GM23338 (cell line): Measurements from ENCODE around the gene SLC23A3.

Experiments
- CREB1 ChIP-seq: fragments of 250-450 bp; sonication (Bioruptor Pico); IDR thresholded peaks from 2 replicates; pipeline ENCODE4 v1.5.0; 2020; ENCODE audit warnings: low read depth, mild to moderate bottlenecking, moderate library complexity
- EZH2 ChIP-seq: fragments of 200-600 bp; sonication (generic); IDR thresholded peaks from one replicate; pipeline ENCODE4 v1.8.0; 2017; ENCODE audit warnings: antibody characterized with exemption, mild to moderate bottlenecking, low read depth; ENCODE audit not compliant: unreplicated experiment
- EZH2phosphoT487 ChIP-seq: fragments of 200-600 bp; sonication (generic); IDR thresholded peaks from one replicate; pipeline ENCODE4 v1.8.1; 2018; ENCODE audit warnings: antibody characterized with exemption; ENCODE audit not compliant: unreplicated experiment
- JUNB ChIP-seq: IDR thresholded peaks from one replicate; pipeline ENCODE4 v1.6.1; 2016; ENCODE audit warnings: antibody characterized with exemption; ENCODE audit not compliant: unreplicated experiment
- NANOG ChIP-seq: IDR thresholded peaks from 2 replicates; pipeline ENCODE4 v1.6.1; 2016; ENCODE audit warnings: antibody characterized with exemption, borderline replicate concordance
- POLR2AphosphoS5 ChIP-seq: IDR thresholded peaks from 2 replicates; pipeline ENCODE4 v1.6.1; 2016; ENCODE audit warnings: antibody characterized with exemption, low read depth
- STAT1 ChIP-seq: IDR thresholded peaks from one replicate; pipeline ENCODE4 v1.6.1; 2016; ENCODE audit warnings: antibody characterized with exemption; ENCODE audit not compliant: unreplicated experiment
- ZNF331 ChIP-seq: fragments of 250-450 bp; sonication (Bioruptor Pico); IDR thresholded peaks from 2 replicates; pipeline ENCODE4 v1.5.0; 2020; ENCODE audit warnings: low read depth, mild to moderate bottlenecking, moderate library complexity
- TF ChIP-seq, protein P1 (sequence below), 2 experiments: fragments of 200-600 bp in 1 of 2; sonication (generic) in 1 of 2; conservative IDR thresholded peaks; 2 replicates each; pipeline versions ENCODE4 v1.5.1 to v1.6.1; 2016 to 2017; ENCODE audit warnings: antibody characterized with exemption in 2 of 2, low read depth in 2 of 2, mild to moderate bottlenecking in 2 of 2, moderate library complexity in 1 of 2
- TF ChIP-seq, protein P2 (sequence below): fragments of 250-450 bp; sonication (Bioruptor Pico); IDR thresholded peaks from 2 replicates; pipeline ENCODE4 v1.5.0; 2020; ENCODE audit warnings: mild to moderate bottlenecking, moderate library complexity
- TF ChIP-seq, protein P3 (sequence below): IDR thresholded peaks from 2 replicates; pipeline ENCODE4 v1.6.1; 2016; ENCODE audit warnings: antibody characterized with exemption

DNA sequence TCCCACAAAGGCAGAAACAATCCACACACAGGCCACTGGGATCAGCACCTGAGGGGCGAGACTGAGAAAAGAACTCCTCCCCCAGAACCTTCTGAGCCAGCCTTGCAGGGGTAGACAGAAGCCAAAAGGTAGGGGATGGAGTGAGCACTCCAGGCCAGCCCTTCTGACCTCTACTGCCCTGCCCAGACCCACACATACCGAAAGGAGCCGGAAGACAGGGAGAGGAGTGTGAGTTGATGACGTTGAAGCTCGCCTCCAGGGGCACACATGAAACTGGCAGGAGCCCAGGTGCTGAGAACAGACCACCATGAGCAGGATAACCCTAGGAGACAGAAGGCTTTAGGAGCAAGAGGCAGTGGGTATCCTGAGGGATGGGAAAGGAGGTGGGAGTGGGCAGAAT, 1.8 kb downstream of the SLC23A3 start:
- TF ChIP-seq, protein P1, sequence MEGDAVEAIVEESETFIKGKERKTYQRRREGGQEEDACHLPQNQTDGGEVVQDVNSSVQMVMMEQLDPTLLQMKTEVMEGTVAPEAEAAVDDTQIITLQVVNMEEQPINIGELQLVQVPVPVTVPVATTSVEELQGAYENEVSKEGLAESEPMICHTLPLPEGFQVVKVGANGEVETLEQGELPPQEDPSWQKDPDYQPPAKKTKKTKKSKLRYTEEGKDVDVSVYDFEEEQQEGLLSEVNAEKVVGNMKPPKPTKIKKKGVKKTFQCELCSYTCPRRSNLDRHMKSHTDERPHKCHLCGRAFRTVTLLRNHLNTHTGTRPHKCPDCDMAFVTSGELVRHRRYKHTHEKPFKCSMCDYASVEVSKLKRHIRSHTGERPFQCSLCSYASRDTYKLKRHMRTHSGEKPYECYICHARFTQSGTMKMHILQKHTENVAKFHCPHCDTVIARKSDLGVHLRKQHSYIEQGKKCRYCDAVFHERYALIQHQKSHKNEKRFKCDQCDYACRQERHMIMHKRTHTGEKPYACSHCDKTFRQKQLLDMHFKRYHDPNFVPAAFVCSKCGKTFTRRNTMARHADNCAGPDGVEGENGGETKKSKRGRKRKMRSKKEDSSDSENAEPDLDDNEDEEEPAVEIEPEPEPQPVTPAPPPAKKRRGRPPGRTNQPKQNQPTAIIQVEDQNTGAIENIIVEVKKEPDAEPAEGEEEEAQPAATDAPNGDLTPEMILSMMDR (conservative IDR thresholded peaks at IDR 0.05; ENCODE audit: low read depth in 2 of 2), result no peak
- TF ChIP-seq EZH2, result no peak
- no peak for TF ChIP-seq JUNB
- no peak for TF ChIP-seq STAT1
- TF ChIP-seq, protein P2, sequence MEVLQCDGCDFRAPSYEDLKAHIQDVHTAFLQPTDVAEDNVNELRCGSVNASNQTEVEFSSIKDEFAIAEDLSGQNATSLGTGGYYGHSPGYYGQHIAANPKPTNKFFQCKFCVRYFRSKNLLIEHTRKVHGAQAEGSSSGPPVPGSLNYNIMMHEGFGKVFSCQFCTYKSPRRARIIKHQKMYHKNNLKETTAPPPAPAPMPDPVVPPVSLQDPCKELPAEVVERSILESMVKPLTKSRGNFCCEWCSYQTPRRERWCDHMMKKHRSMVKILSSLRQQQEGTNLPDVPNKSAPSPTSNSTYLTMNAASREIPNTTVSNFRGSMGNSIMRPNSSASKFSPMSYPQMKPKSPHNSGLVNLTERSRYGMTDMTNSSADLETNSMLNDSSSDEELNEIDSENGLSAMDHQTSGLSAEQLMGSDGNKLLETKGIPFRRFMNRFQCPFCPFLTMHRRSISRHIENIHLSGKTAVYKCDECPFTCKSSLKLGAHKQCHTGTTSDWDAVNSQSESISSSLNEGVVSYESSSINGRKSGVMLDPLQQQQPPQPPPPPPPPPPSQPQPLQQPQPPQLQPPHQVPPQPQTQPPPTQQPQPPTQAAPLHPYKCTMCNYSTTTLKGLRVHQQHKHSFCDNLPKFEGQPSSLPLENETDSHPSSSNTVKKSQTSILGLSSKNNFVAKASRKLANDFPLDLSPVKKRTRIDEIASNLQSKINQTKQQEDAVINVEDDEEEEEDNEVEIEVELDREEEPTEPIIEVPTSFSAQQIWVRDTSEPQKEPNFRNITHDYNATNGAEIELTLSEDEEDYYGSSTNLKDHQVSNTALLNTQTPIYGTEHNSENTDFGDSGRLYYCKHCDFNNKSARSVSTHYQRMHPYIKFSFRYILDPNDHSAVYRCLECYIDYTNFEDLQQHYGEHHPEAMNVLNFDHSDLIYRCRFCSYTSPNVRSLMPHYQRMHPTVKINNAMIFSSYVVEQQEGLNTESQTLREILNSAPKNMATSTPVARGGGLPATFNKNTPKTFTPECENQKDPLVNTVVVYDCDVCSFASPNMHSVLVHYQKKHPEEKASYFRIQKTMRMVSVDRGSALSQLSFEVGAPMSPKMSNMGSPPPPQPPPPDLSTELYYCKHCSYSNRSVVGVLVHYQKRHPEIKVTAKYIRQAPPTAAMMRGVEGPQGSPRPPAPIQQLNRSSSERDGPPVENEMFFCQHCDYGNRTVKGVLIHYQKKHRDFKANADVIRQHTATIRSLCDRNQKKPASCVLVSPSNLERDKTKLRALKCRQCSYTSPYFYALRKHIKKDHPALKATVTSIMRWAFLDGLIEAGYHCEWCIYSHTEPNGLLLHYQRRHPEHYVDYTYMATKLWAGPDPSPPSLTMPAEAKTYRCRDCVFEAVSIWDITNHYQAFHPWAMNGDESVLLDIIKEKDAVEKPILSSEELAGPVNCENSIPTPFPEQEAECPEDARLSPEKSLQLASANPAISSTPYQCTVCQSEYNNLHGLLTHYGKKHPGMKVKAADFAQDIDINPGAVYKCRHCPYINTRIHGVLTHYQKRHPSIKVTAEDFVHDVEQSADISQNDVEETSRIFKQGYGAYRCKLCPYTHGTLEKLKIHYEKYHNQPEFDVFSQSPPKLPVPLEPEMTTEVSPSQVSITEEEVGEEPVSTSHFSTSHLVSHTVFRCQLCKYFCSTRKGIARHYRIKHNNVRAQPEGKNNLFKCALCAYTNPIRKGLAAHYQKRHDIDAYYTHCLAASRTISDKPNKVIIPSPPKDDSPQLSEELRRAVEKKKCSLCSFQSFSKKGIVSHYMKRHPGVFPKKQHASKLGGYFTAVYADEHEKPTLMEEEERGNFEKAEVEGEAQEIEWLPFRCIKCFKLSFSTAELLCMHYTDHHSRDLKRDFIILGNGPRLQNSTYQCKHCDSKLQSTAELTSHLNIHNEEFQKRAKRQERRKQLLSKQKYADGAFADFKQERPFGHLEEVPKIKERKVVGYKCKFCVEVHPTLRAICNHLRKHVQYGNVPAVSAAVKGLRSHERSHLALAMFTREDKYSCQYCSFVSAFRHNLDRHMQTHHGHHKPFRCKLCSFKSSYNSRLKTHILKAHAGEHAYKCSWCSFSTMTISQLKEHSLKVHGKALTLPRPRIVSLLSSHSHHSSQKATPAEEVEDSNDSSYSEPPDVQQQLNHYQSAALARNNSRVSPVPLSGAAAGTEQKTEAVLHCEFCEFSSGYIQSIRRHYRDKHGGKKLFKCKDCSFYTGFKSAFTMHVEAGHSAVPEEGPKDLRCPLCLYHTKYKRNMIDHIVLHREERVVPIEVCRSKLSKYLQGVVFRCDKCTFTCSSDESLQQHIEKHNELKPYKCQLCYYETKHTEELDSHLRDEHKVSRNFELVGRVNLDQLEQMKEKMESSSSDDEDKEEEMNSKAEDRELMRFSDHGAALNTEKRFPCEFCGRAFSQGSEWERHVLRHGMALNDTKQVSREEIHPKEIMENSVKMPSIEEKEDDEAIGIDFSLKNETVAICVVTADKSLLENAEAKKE (CRISPR knock-in tag), result no peak
- no peak for TF ChIP-seq NANOG
- TF ChIP-seq CREB1, result no peak
- no peak for TF ChIP-seq POLR2AphosphoS5
- TF ChIP-seq EZH2phosphoT487, result no peak
- TF ChIP-seq, protein P3, sequence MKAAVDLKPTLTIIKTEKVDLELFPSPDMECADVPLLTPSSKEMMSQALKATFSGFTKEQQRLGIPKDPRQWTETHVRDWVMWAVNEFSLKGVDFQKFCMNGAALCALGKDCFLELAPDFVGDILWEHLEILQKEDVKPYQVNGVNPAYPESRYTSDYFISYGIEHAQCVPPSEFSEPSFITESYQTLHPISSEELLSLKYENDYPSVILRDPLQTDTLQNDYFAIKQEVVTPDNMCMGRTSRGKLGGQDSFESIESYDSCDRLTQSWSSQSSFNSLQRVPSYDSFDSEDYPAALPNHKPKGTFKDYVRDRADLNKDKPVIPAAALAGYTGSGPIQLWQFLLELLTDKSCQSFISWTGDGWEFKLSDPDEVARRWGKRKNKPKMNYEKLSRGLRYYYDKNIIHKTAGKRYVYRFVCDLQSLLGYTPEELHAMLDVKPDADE, result no peak
- no peak for TF ChIP-seq ZNF331 (CRISPR knock-in tag)
